Measurements from ENCODE around the gene TADA1.

DNA sequence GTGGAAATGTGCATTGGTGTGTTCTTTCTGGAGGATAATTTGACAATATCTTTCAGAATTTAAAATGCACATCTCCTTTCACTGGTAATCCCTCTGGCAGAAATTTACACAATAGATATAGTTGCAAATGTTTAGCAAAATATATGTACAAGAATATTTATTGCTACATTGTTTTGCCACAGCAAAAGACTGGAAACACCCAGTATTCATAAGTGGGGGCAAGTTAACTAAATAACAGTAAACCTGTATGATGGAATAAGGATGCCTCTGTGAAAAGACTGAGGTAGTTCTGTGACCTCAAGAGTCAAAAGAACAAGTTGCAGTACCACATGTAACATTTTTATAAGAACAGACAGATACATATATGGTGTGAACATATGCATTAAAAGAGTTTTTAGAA is 13.7 kb upstream of the TADA1 start:
- no peak for TF ChIP-seq EP300 (IDR thresholded peaks at IDR 0.05; ENCODE audit: borderline replicate concordance in 1 of 2, low read depth in 1 of 2, low read length in 1 of 2)
- no peak for TF ChIP-seq EZH2phosphoT487 (IDR thresholded peaks at IDR 0.05; ENCODE audit: borderline replicate concordance, low read depth)
- TF ChIP-seq, protein P1, sequence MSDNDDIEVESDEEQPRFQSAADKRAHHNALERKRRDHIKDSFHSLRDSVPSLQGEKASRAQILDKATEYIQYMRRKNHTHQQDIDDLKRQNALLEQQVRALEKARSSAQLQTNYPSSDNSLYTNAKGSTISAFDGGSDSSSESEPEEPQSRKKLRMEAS (IDR thresholded peaks at IDR 0.05; ENCODE audit: low read depth): no peak
- TF ChIP-seq, protein P2, sequence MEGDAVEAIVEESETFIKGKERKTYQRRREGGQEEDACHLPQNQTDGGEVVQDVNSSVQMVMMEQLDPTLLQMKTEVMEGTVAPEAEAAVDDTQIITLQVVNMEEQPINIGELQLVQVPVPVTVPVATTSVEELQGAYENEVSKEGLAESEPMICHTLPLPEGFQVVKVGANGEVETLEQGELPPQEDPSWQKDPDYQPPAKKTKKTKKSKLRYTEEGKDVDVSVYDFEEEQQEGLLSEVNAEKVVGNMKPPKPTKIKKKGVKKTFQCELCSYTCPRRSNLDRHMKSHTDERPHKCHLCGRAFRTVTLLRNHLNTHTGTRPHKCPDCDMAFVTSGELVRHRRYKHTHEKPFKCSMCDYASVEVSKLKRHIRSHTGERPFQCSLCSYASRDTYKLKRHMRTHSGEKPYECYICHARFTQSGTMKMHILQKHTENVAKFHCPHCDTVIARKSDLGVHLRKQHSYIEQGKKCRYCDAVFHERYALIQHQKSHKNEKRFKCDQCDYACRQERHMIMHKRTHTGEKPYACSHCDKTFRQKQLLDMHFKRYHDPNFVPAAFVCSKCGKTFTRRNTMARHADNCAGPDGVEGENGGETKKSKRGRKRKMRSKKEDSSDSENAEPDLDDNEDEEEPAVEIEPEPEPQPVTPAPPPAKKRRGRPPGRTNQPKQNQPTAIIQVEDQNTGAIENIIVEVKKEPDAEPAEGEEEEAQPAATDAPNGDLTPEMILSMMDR (IDR thresholded peaks at IDR 0.05): no peak
- TF ChIP-seq RFX5 (IDR thresholded peaks at IDR 0.05; ENCODE audit: low read length): no peak
- TF ChIP-seq, protein P3, sequence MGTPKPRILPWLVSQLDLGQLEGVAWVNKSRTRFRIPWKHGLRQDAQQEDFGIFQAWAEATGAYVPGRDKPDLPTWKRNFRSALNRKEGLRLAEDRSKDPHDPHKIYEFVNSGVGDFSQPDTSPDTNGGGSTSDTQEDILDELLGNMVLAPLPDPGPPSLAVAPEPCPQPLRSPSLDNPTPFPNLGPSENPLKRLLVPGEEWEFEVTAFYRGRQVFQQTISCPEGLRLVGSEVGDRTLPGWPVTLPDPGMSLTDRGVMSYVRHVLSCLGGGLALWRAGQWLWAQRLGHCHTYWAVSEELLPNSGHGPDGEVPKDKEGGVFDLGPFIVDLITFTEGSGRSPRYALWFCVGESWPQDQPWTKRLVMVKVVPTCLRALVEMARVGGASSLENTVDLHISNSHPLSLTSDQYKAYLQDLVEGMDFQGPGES (IDR thresholded peaks at IDR 0.05; ENCODE audit: low read depth, low read length): no peak
- TF ChIP-seq, protein P4, sequence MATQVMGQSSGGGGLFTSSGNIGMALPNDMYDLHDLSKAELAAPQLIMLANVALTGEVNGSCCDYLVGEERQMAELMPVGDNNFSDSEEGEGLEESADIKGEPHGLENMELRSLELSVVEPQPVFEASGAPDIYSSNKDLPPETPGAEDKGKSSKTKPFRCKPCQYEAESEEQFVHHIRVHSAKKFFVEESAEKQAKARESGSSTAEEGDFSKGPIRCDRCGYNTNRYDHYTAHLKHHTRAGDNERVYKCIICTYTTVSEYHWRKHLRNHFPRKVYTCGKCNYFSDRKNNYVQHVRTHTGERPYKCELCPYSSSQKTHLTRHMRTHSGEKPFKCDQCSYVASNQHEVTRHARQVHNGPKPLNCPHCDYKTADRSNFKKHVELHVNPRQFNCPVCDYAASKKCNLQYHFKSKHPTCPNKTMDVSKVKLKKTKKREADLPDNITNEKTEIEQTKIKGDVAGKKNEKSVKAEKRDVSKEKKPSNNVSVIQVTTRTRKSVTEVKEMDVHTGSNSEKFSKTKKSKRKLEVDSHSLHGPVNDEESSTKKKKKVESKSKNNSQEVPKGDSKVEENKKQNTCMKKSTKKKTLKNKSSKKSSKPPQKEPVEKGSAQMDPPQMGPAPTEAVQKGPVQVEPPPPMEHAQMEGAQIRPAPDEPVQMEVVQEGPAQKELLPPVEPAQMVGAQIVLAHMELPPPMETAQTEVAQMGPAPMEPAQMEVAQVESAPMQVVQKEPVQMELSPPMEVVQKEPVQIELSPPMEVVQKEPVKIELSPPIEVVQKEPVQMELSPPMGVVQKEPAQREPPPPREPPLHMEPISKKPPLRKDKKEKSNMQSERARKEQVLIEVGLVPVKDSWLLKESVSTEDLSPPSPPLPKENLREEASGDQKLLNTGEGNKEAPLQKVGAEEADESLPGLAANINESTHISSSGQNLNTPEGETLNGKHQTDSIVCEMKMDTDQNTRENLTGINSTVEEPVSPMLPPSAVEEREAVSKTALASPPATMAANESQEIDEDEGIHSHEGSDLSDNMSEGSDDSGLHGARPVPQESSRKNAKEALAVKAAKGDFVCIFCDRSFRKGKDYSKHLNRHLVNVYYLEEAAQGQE (IDR thresholded peaks at IDR 0.05; ENCODE audit: low read depth, low read length): no peak
- TF ChIP-seq RCOR1 (IDR thresholded peaks at IDR 0.05; ENCODE audit: low read length): no peak

All from SK-N-SH (cell line).